Measurements from ENCODE around the gene BCL11B.

The BCL11B gene

GRCh38 chr14:99174770-99175319, 97.2 kb downstream of the BCL11B start:
- no peak overlapping the region for H3K27ac ChIP-seq
- H3K9me3 ChIP-seq (ENCODE audit: severe bottlenecking) = no peaks in the 10 kb centered on the region
- no peak overlapping the region for H3K4me3 ChIP-seq (ENCODE audit: low read depth, low read length)
- no peak for TF ChIP-seq CTCF (IDR thresholded peaks at IDR 0.05; ENCODE audit: low read depth, low read length)
- H3K36me3 ChIP-seq = no peaks in the 10 kb centered on the region
- DNase-seq = no peak
- peaks cover 59% of the 10 kb centered on the region for H3K27me3 ChIP-seq (ENCODE audit: insufficient read depth, low read depth, severe bottlenecking)

GRCh38 chr14:99174081-99174769, 97.8 kb downstream of the BCL11B start:
- DNase-seq = no peak
- Histone ChIP-seq H3K9me3 (ENCODE audit: severe bottlenecking) (no peaks in the 10 kb centered on the region), H3K36me3 (no peaks in the 10 kb centered on the region), H3K27ac (no peak overlapping the region), H3K27me3 (ENCODE audit: insufficient read depth, low read depth, severe bottlenecking) (peaks cover 60% of the 10 kb centered on the region), H3K4me3 (ENCODE audit: low read depth, low read length) (no peak overlapping the region)
- no peak for TF ChIP-seq CTCF (IDR thresholded peaks at IDR 0.05; ENCODE audit: low read depth, low read length)

- TF ChIP-seq CTCF (IDR thresholded peaks at IDR 0.05; ENCODE audit: low read depth, low read length) = no peak
- Histone ChIP-seq H3K9me3 (ENCODE audit: severe bottlenecking) (no peaks in the 10 kb centered on the region), H3K27me3 (ENCODE audit: insufficient read depth, low read depth, severe bottlenecking) (peaks cover 63% of the 10 kb centered on the region), H3K36me3 (no peaks in the 10 kb centered on the region), H3K4me3 (ENCODE audit: low read depth, low read length) (no peak overlapping the region), H3K27ac (no peak overlapping the region)
- DNase-seq = no peak
Measured at GRCh38 chr14:99173506-99173905, 98.5 kb downstream of the BCL11B start.

- no peaks in the 10 kb centered on the region for H3K9me3 ChIP-seq (ENCODE audit: severe bottlenecking)
- H3K36me3 ChIP-seq = no peaks in the 10 kb centered on the region
- DNase-seq = no peak
- H3K27me3 ChIP-seq (ENCODE audit: insufficient read depth, low read depth, severe bottlenecking) = peaks cover 63% of the 10 kb centered on the region
- no peak for TF ChIP-seq CTCF (IDR thresholded peaks at IDR 0.05; ENCODE audit: low read depth, low read length)
- H3K27ac ChIP-seq = no peak overlapping the region
- no peak overlapping the region for H3K4me3 ChIP-seq (ENCODE audit: low read depth, low read length)
Measured at GRCh38 chr14:99173086-99173485, 98.9 kb downstream of the BCL11B start.

- no peak for TF ChIP-seq CTCF (IDR thresholded peaks at IDR 0.05; ENCODE audit: low read depth, low read length)
- Histone ChIP-seq H3K4me3 (ENCODE audit: low read depth, low read length) (no peak overlapping the region), H3K27me3 (ENCODE audit: insufficient read depth, low read depth, severe bottlenecking) (peaks cover 65% of the 10 kb centered on the region), H3K27ac (no peak overlapping the region), H3K36me3 (no peaks in the 10 kb centered on the region), H3K9me3 (ENCODE audit: severe bottlenecking) (no peaks in the 10 kb centered on the region)
- no peak for DNase-seq
Measured at GRCh38 chr14:99171396-99171795, 100.6 kb downstream of the BCL11B start.

Data from WERI-Rb-1 (cell line).